ENCODE data around the gene FASTKD2. TPM values are rescaled to one million over a fixed set of nuclear protein-coding genes. Genes with fewer than 3 reads are reported as not detected.
"Not testable (repeated sequence)": the region's sequence is repeated elsewhere in the genome, so short reads cannot be mapped to it uniquely, and the experiment has no call there.

The FASTKD2 gene
- total and polyA plus RNA-seq, 12 donors = 8.4 to 63.8 (median 27.8) TPM

- TF ChIP-seq CTCF (IDR thresholded peaks at IDR 0.05) (no peak), POLR2A (IDR thresholded peaks at IDR 0.05) (no peak)
- Histone ChIP-seq H3K4me1 (replicated peaks in 1 of 2) (no peaks in the 10 kb centered on the region), H3K4me3 (no peak overlapping the region), H3K27me3 (no peaks in the 10 kb centered on the region), H3K27ac (no peak overlapping the region), H3K36me3 (replicated peaks in 1 of 2) (no peaks in the 10 kb centered on the region), H3K9me3 (replicated peaks in 1 of 3) (no peaks in the 10 kb centered on the region)
- DNase-seq = no peak
- intact Hi-C loops (cut with DNase I) = loop anchor here (5.0 to 10.0 kb wide), 3 partner anchors 173 to 668 kb away; no protein-coding TSS in a partner anchor
- 68 to 75% (median 71%) methylated on average over 5 of the region's 5 CpGs for WGBS, 4 donors
These were observed 38.9 kb downstream of the FASTKD2 start for GRCh38 chr2:206804326-206804725.

GRCh38 chr2:206805887-206806607 lies 40.6 kb downstream of the FASTKD2 start:
- Histone ChIP-seq H3K27me3 (no peaks in the 10 kb centered on the region), H3K27ac (no peak overlapping the region), H3K9me3 (replicated peaks in 1 of 3) (no peaks in the 10 kb centered on the region), H3K4me1 (replicated peaks in 1 of 2) (no peaks in the 10 kb centered on the region), H3K4me3 (no peak overlapping the region), H3K36me3 (replicated peaks in 1 of 2) (no peaks in the 10 kb centered on the region)
- no peak for DNase-seq
- no peak for TF ChIP-seq POLR2A (IDR thresholded peaks at IDR 0.05)
- no peak for TF ChIP-seq CTCF (IDR thresholded peaks at IDR 0.05)
- intact Hi-C loops (cut with DNase I) = loop anchor here in 1 of 2 donors (10.0 kb wide), 1 partner anchor 179 kb away; no protein-coding TSS in a partner anchor
- WGBS, 4 donors = 63 to 78% (median 66%) methylated on average over 6 of the region's 6 CpGs

DNA sequence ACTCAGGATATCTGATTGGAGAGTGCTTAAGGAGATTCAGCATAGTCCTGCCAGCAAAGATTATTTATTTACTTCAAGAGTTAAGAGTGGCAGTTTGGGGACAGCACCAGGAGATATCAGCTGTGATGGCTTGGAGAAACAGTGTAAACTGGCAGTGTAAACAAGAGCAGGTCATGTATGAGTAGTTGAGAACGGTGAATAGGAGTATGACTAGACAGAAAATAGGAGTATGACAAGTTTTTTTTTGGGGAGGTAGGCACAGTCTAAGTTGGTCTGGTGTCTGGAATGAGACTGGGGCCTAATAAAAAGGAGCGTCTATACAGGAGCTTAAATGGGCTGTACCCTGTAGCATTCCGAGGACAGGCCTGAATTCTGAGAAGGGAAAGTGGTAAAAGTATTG lies 42.2 kb downstream of the FASTKD2 start:
- intact Hi-C loops (cut with DNase I) = loop anchor here in 1 of 2 donors (10.0 kb wide), 1 partner anchor 177 kb away; no protein-coding TSS in a partner anchor
- H3K4me3 ChIP-seq; H3K27ac ChIP-seq; DNase-seq; H3K36me3 ChIP-seq (replicated peaks in 1 of 2); H3K9me3 ChIP-seq (replicated peaks in 1 of 3); H3K27me3 ChIP-seq; H3K4me1 ChIP-seq (replicated peaks in 1 of 2): not testable (repeated sequence)
- WGBS, 4 donors = 94 to 100% (median 97%) methylated on average over 2 to 3 of the region's 3 CpGs

DNA sequence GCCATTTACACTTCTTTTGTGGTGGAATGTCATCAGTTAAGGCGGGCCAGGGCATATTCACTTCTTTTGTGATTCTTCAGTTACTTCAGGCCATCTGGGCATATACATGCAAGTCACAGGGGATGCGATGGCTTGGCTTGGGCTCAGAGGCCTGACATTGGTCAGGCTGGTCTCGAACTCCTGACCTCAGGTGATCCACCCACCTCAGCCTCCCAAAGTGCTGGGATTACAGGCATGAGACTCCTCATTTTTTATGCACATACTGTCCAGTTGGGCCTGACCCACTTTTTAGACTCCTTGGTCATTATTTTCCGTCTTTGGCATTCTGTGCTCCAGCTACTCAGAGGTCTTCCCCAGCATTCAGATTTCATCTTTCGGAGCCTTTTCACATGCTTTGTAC lies 47.1 kb downstream of the FASTKD2 start:
- H3K27ac ChIP-seq; H3K4me1 ChIP-seq (replicated peaks in 1 of 2); DNase-seq; H3K4me3 ChIP-seq; H3K9me3 ChIP-seq (replicated peaks in 1 of 3); intact Hi-C loops (cut with DNase I); H3K36me3 ChIP-seq (replicated peaks in 1 of 2); H3K27me3 ChIP-seq: not testable (repeated sequence)
- 96 to 99% (median 98%) methylated on average over 4 to 5 of the region's 5 CpGs for WGBS, 4 donors

GRCh38 chr2:206814498-206814897 lies 49.1 kb downstream of the FASTKD2 start:
- TF ChIP-seq POLR2A (IDR thresholded peaks at IDR 0.05) = no peak
- TF ChIP-seq CTCF (IDR thresholded peaks at IDR 0.05) = no peak
- intact Hi-C loops (cut with DNase I) = no loop called here
- Histone ChIP-seq H3K27me3 (no peaks in the 10 kb centered on the region), H3K27ac (no peak overlapping the region), H3K4me1 (replicated peaks in 1 of 2) (no peaks in the 10 kb centered on the region), H3K36me3 (replicated peaks in 1 of 2) (no peaks in the 10 kb centered on the region), H3K9me3 (replicated peaks in 1 of 3) (no peaks in the 10 kb centered on the region), H3K4me3 (no peak overlapping the region)
- no peak for DNase-seq
